ENCODE results near the gene ERBB2. TPM values are rescaled to one million over a fixed set of nuclear protein-coding genes. Genes with fewer than 3 reads are reported as not detected.
"Not testable (repeated sequence)": the region's sequence is repeated elsewhere in the genome, so short reads cannot be mapped to it uniquely, and the experiment has no call there.

ERBB2 gene
- total RNA-seq, 2 experiments from 2014 or later: 2.1 to 3.0 TPM

GRCh38 chr17:39744075-39744835 is 44.4 kb downstream of the ERBB2 start:
- Mint-ChIP-seq H3K36me3 (ENCODE audit: low read depth) (no peaks in the 10 kb centered on the region), H3K4me1 (ENCODE audit: low read depth) (peaks cover 19% of the 10 kb centered on the region), H3K4me3 (no peak overlapping the region), H3K27me3 (ENCODE audit: low read depth) (peaks cover 6% of the 10 kb centered on the region), H3K9me3 (ENCODE audit: insufficient read depth) (no peaks in the 10 kb centered on the region), H3K27ac (no peak overlapping the region)
- DNase-seq (no peak), ATAC-seq (no peak)
- ChIA-PET POLR2A (interaction anchor here (1.7 kb wide), 1 partner anchor 14 kb away, joined by 7 read pairs; the partner anchor contains the start of gene MIEN1), CTCF (interaction anchor here (0.9 to 1.7 kb wide), 3 partner anchors 121 to 123 kb away, joined by 3 read pairs; no protein-coding TSS in a partner anchor)

GRCh38 chr17:39744836-39745215 is 45.0 kb downstream of the ERBB2 start:
- Mint-ChIP-seq H3K4me3 (no peak overlapping the region), H3K36me3 (ENCODE audit: low read depth) (no peaks in the 10 kb centered on the region), H3K27ac (no peak overlapping the region), H3K4me1 (ENCODE audit: low read depth) (peaks cover 15% of the 10 kb centered on the region), H3K9me3 (ENCODE audit: insufficient read depth) (no peaks in the 10 kb centered on the region), H3K27me3 (ENCODE audit: low read depth) (peaks cover 6% of the 10 kb centered on the region)
- DNase-seq (no peak), ATAC-seq (no peak)
- ChIA-PET POLR2A (interaction anchor here (1.7 kb wide), 1 partner anchor 15 kb away, joined by 7 read pairs; the partner anchor contains the start of gene MIEN1), CTCF (interaction anchor here (0.9 to 1.7 kb wide), 3 partner anchors 121 to 123 kb away, joined by 3 read pairs; no protein-coding TSS in a partner anchor)

- no peaks in the 10 kb centered on the region for H3K36me3 Mint-ChIP-seq (ENCODE audit: low read depth)
- H3K27ac Mint-ChIP-seq: no peak overlapping the region
- H3K4me1 Mint-ChIP-seq (ENCODE audit: low read depth): peaks cover 8% of the 10 kb centered on the region
- POLR2A ChIA-PET: interaction anchor here (1.7 kb wide), 1 partner anchor 16 kb away, joined by 7 read pairs; the partner anchor contains the start of gene MIEN1
- H3K27me3 Mint-ChIP-seq (ENCODE audit: low read depth): peaks cover 6% of the 10 kb centered on the region
- CTCF ChIA-PET: interaction anchor here (1.4 to 1.7 kb wide), 2 partner anchors 123 to 124 kb away, joined by 3 read pairs; no protein-coding TSS in a partner anchor
- no peak overlapping the region for H3K4me3 Mint-ChIP-seq
- ATAC-seq (no peak), DNase-seq (no peak)
- H3K9me3 Mint-ChIP-seq (ENCODE audit: insufficient read depth): no peaks in the 10 kb centered on the region
These were observed 45.7 kb downstream of the ERBB2 start for GRCh38 chr17:39745335-39746144.

- H3K4me1 Mint-ChIP-seq (ENCODE audit: low read depth): peaks cover 3% of the 10 kb centered on the region
- ATAC-seq (no peak), DNase-seq (no peak)
- POLR2A ChIA-PET: no interaction called here
- H3K27me3 Mint-ChIP-seq (ENCODE audit: low read depth): peaks cover 4% of the 10 kb centered on the region
- H3K36me3 Mint-ChIP-seq (ENCODE audit: low read depth): no peaks in the 10 kb centered on the region
- H3K27ac Mint-ChIP-seq: no peak overlapping the region
- H3K4me3 Mint-ChIP-seq: no peak overlapping the region
- H3K9me3 Mint-ChIP-seq (ENCODE audit: insufficient read depth): no peaks in the 10 kb centered on the region
- CTCF ChIA-PET: interaction anchor here (1.5 to 1.7 kb wide), 2 partner anchors 16 to 125 kb away, joined by 3 to 4 read pairs; partner anchors contain the start of gene MIEN1
These were observed 46.2 kb downstream of the ERBB2 start for GRCh38 chr17:39746145-39746461.

GRCh38 chr17:39747745-39748144 is 47.9 kb downstream of the ERBB2 start:
- Mint-ChIP-seq H3K27ac (no peak overlapping the region), H3K4me3 (no peak overlapping the region)
- POLR2A ChIA-PET: interaction anchor here (0.7 kb wide), 1 partner anchor 182 kb away, joined by 3 read pairs; no protein-coding TSS in a partner anchor

GRCh38 chr17:39748444-39749034 is 48.7 kb downstream of the ERBB2 start:
- H3K36me3 Mint-ChIP-seq (ENCODE audit: low read depth); POLR2A ChIA-PET; H3K27ac Mint-ChIP-seq; DNase-seq; H3K27me3 Mint-ChIP-seq (ENCODE audit: low read depth); H3K4me3 Mint-ChIP-seq; H3K9me3 Mint-ChIP-seq (ENCODE audit: insufficient read depth); ATAC-seq: not testable (repeated sequence)
- CTCF ChIA-PET: interaction anchor here (1.3 to 2.3 kb wide), 4 partner anchors 35 to 127 kb away, joined by 3 to 9 read pairs (median 6); no protein-coding TSS in a partner anchor
- H3K4me1 Mint-ChIP-seq (ENCODE audit: low read depth): peaks cover 16% of the 10 kb centered on the region

More at GRCh38 chr17:39747745-39748144, 47.9 kb downstream of the ERBB2 start:
- H3K4me1 Mint-ChIP-seq (ENCODE audit: low read depth): peaks cover 8% of the 10 kb centered on the region
- no peak for DNase-seq
- H3K36me3 Mint-ChIP-seq (ENCODE audit: low read depth): no peaks in the 10 kb centered on the region
- no peaks in the 10 kb centered on the region for H3K9me3 Mint-ChIP-seq (ENCODE audit: insufficient read depth)
- no peak for ATAC-seq
- CTCF ChIA-PET: no interaction called here
- peaks cover 4% of the 10 kb centered on the region for H3K27me3 Mint-ChIP-seq (ENCODE audit: low read depth)

- DNase-seq: no peak
- H3K9me3 Mint-ChIP-seq (ENCODE audit: insufficient read depth): no peaks in the 10 kb centered on the region
- ChIA-PET POLR2A (no interaction called here), CTCF (interaction anchor here (2.1 to 4.6 kb wide), 3 partner anchors 20 to 129 kb away, joined by 8 to 34 read pairs (median 9); partner anchors contain the start of gene MIEN1)
- no peak for ATAC-seq
- H3K36me3 Mint-ChIP-seq (ENCODE audit: low read depth): no peaks in the 10 kb centered on the region
- H3K27me3 Mint-ChIP-seq (ENCODE audit: low read depth): peaks cover 4% of the 10 kb centered on the region
- H3K4me1 Mint-ChIP-seq (ENCODE audit: low read depth): peaks cover 23% of the 10 kb centered on the region
- H3K4me3 Mint-ChIP-seq: no peak overlapping the region
- H3K27ac Mint-ChIP-seq: no peak overlapping the region
These were observed 50.5 kb downstream of the ERBB2 start for GRCh38 chr17:39750131-39751015.

- Mint-ChIP-seq H3K27ac (no peak overlapping the region), H3K36me3 (ENCODE audit: low read depth) (no peaks in the 10 kb centered on the region), H3K4me1 (ENCODE audit: low read depth) (peaks cover 30% of the 10 kb centered on the region), H3K9me3 (ENCODE audit: insufficient read depth) (no peaks in the 10 kb centered on the region), H3K4me3 (no peak overlapping the region), H3K27me3 (ENCODE audit: low read depth) (peaks cover 4% of the 10 kb centered on the region)
- ChIA-PET CTCF (interaction anchor here (4.6 kb wide), 1 partner anchor 21 kb away, joined by 34 read pairs; the partner anchor contains the start of gene MIEN1), POLR2A (interaction anchor here (7.6 kb wide), 1 partner anchor 111 kb away, joined by 42 read pairs; the partner anchor contains the start of gene IKZF3)
- no peak for DNase-seq
- no peak for ATAC-seq
These were observed 51.2 kb downstream of the ERBB2 start for GRCh38 chr17:39751016-39751543.

GRCh38 chr17:39751637-39752036 is 51.8 kb downstream of the ERBB2 start:
- DNase-seq (no peak), ATAC-seq (no peak)
- POLR2A ChIA-PET: interaction anchor here (7.6 kb wide), 1 partner anchor 111 kb away, joined by 42 read pairs; the partner anchor contains the start of gene IKZF3
- Mint-ChIP-seq H3K9me3 (ENCODE audit: insufficient read depth) (no peaks in the 10 kb centered on the region), H3K4me3 (no peak overlapping the region), H3K27me3 (ENCODE audit: low read depth) (peaks cover 4% of the 10 kb centered on the region), H3K27ac (no peak overlapping the region), H3K36me3 (ENCODE audit: low read depth) (no peaks in the 10 kb centered on the region), H3K4me1 (ENCODE audit: low read depth) (peaks cover 35% of the 10 kb centered on the region)
- CTCF ChIA-PET: interaction anchor here (4.6 to 5.5 kb wide), 2 partner anchors 22 to 130 kb away, joined by 34 to 81 read pairs; partner anchors contain the start of gene MIEN1

GRCh38 chr17:39752241-39752881 is 52.5 kb downstream of the ERBB2 start:
- no peaks in the 10 kb centered on the region for H3K36me3 Mint-ChIP-seq (ENCODE audit: low read depth)
- H3K27me3 Mint-ChIP-seq (ENCODE audit: low read depth): peaks cover 4% of the 10 kb centered on the region
- POLR2A ChIA-PET: interaction anchor here (3.8 to 7.6 kb wide), 2 partner anchors 22 to 110 kb away, joined by 18 to 42 read pairs; partner anchors contain the start of genes IKZF3 and MIEN1
- peak overlapping the region; percentile 54 for H3K4me3 Mint-ChIP-seq
- peaks cover 43% of the 10 kb centered on the region for H3K4me1 Mint-ChIP-seq (ENCODE audit: low read depth)
- H3K9me3 Mint-ChIP-seq (ENCODE audit: insufficient read depth): no peaks in the 10 kb centered on the region
- H3K27ac Mint-ChIP-seq: peak overlapping the region; percentile 69
- CTCF ChIA-PET: interaction anchor here (1.6 to 5.5 kb wide), 6 partner anchors 22 to 204 kb away, joined by 4 to 81 read pairs (median 13); partner anchors contain the start of gene MIEN1
- no peak for DNase-seq
- ATAC-seq: no peak

All from activated CD8-positive, alpha-beta T cell treated with anti-CD3 and anti-CD28 coated beads, Interleukin-2, amount 10 ng/mL, durations not matched to agents 7 days and 5 days (primary cell).